RWPE1 (cell line): Measurements from ENCODE around the gene GLUL.

Source experiments
- CTCF ChIA-PET: fragments of 350-600 bp; sonication (Branson Sonifier 250); formaldehyde crosslinking; extraction: SDS; loops from one replicate; lab custom pipeline; 2021; lab: Yijun Ruan, JAX
- POLR2A ChIA-PET: fragments of 400-600 bp; formaldehyde crosslinking; extraction: SDS; loops from one replicate; lab custom pipeline; 2020; ENCODE audit warnings: antibody characterized with exemption; ENCODE audit not compliant: low non-redundant PET; lab: Yijun Ruan, JAX
- DNase-seq: peaks from one replicate; pipeline ENCODE4 v3.0.0; 2012; ENCODE audit warnings: low spot score
- H3K27ac ChIP-seq: fragments of 450-650 bp; 2 replicates; pipeline ENCODE4 v1.5.1; 2017
- TF ChIP-seq, protein P1 (sequence below): fragments of 450-650 bp; conservative IDR thresholded peaks from 2 replicates; pipeline ENCODE4 v1.5.1; 2017; ENCODE audit warnings: low read depth, mild to moderate bottlenecking

The GLUL gene

DNA sequence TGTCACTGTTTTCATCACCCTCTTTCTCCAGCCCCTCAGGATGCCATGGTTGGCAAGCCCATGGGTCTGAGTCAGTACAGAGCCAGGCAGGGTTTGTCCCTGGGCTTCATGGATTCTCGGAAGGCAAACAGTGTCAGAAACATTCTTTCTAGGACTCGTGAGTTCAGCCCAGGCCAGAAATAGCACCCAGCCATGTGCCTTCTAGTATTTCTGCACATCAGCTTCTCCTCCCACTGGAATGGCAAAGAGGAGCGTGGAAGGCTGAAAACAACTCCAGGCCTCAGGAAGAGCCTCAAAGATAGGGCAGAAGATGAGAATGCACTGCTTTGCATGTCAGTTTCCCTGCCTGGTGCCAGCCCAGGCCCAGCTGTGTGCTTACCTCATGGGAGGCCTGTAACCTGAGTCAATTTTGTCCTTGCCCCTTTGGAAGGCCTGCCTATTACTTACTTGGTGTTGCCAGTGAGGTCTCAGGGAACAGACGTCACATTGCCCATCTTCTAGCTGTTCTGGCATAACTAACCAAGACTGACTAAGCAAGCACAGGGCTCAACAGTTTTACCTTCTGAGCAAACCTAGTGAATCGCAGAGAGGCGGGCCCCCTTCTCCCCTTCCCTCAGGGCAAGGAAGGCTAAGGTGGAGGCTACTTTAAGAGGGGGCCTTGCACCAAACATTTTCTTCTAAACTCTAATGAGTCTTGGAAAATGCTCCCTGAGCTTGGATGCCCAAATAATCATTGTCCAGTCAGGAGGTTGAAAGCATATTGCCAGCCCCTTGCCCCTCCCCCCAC is 42.4 kb downstream of the GLUL start:
- TF ChIP-seq, protein P1, sequence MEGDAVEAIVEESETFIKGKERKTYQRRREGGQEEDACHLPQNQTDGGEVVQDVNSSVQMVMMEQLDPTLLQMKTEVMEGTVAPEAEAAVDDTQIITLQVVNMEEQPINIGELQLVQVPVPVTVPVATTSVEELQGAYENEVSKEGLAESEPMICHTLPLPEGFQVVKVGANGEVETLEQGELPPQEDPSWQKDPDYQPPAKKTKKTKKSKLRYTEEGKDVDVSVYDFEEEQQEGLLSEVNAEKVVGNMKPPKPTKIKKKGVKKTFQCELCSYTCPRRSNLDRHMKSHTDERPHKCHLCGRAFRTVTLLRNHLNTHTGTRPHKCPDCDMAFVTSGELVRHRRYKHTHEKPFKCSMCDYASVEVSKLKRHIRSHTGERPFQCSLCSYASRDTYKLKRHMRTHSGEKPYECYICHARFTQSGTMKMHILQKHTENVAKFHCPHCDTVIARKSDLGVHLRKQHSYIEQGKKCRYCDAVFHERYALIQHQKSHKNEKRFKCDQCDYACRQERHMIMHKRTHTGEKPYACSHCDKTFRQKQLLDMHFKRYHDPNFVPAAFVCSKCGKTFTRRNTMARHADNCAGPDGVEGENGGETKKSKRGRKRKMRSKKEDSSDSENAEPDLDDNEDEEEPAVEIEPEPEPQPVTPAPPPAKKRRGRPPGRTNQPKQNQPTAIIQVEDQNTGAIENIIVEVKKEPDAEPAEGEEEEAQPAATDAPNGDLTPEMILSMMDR, result no peak
- POLR2A ChIA-PET, result no interaction called here
- DNase-seq, result no peak
- H3K27ac ChIP-seq, result no peak overlapping the region
- CTCF ChIA-PET, result interaction anchor here (0.7 kb wide), 1 partner anchor 289 kb away, joined by 3 read pairs; no protein-coding TSS in a partner anchor

DNA sequence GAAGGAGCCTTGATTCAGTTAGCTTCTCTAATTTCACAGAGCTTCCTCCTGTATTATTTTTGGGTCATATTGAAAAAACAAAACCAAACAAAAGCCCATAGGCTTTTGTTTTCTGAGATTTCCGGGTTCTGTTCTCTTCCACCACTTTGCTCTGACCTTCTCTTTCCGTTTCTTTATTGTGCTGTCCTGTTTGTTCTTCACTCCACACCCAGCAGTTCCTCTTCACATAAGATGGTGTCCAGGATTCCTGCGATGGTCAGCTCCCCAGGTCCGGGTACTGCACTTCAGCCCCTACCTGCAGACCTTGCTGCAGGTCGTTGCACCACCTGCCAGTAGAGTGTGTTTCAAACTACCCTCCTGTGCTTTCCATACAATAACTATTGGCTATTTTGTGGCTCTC is 44.6 kb downstream of the GLUL start:
- TF ChIP-seq, protein P1, result no peak
- ChIA-PET POLR2A (no interaction called here), CTCF (no interaction called here)
- H3K27ac ChIP-seq, result no peak overlapping the region
- no peak for DNase-seq

DNA sequence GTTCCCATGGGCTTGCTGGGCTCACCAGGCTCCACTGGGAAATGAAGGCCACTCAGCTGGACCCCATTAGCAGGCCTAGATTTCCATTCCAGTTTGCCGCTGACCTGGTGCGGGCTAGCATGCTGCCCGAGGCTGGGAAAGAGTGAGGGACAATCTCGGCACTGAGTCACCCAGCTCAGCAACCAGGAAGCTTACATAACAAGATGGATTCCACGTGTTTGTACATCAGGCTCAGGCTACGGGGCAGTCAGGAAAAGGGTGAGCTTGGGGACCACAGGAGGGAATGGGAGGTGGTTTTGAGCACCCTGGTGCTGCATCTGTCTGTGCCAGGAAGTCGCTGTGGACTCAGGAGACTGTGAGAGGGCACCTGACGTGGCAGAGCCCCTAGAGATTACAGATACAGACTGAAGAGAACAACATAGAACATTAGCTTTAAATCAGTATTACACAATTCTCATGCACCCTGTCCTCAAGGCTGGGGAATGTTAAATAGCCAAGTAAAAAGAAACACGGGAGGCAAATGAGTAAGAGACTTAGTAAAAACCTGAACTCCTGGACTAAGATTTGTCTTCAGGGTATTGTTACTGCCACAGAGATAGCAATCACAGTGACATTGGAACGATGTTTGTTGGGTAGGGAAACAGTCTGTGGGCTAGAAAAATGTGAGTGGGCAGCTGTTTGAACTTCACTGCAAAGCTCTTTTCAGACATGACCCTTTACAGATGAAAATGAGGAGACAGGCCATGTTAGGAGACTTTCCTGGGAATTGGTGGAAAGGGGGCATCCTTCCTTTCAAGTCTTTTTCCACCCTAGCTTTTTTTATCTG is 51.1 kb downstream of the GLUL start:
- ChIA-PET CTCF (no interaction called here), POLR2A (no interaction called here)
- TF ChIP-seq, protein P1, result no peak
- no peak for DNase-seq
- no peak overlapping the region for H3K27ac ChIP-seq

DNA sequence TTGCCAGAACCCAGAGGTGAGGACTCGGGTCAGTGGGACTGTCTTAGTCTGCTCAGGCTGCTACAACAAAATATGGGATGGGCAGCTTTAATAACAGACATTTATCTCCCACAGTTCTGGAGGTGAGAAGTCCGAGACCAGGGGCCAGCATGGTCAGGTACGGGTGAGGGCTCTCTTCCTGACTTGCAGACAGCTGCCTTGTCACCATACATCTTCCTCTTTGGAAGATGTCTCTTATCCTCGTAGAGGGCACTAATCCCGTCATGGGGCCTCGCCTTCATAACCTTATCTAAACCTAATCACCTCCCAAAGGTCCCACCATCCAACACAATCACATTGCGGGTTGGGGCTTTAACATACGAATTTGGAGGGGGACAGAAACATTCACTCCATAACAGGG is 51.9 kb downstream of the GLUL start:
- DNase-seq, result no peak
- POLR2A ChIA-PET, result no interaction called here
- CTCF ChIA-PET, result no interaction called here

DNA sequence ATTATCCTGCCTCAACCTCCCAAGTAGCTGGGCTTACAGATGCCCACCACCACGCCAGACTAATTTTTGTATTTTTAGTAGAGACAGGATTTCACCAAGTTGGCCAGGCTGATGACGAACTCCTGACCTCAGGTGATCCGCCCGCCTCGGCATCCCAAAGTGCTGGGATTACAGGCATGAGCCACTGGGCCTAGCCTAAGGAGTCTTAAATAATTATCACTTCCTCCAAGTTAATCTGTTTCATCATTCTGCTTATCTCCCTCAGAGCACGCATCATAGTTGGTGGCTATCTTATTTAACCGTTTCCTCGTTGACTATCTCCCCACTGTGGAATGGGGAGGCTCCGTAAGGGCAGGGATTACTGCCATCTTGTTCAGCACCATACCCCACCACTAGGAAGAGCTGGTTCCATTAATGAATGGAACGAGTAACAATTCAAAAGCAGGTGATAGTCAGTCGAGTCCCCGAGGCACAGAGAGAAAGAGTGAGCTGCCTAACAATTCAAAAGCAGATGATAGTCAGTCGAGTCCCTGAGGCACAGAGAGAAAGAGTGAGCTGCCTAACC is 52.7 kb downstream of the GLUL start:
- TF ChIP-seq, protein P1, result no peak
- POLR2A ChIA-PET, result no interaction called here
- CTCF ChIA-PET, result no interaction called here
- DNase-seq, result no peak
- H3K27ac ChIP-seq, result no peak overlapping the region

More for the DNA sequence above, 51.9 kb downstream of the GLUL start:
- TF ChIP-seq, protein P1, result no peak
- H3K27ac ChIP-seq, result no peak overlapping the region
